ENCODE data around the gene HCK.

Gene HCK

DNA sequence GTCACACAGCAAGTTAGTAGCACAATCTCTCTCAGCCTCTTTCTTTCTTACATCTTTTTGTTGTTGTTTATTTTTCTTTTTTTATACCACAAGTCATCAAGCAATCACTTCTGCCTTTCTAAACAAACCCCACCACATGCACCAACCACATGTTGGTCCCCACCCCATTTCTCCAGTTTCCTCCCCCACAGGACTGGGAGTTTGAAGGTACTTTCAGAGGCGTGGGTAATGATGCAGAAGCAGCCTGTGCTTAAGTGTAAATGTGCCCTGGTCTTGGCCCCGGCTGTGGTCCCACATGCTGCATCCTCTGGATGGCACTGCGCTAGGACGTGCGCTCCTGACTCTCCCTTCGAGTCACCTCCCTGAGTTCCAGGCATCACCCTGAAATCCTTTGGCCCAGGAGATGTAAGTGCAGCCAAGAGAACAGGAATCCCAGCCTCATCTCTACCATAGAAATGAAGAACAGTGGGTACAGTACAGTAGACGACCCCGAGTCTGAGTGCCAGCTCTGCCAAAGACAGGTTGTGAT lies 5.7 kb downstream of the HCK start:
- no peak overlapping the region for H3K4me3 ChIP-seq (replicated peaks in 1 of 2; ENCODE audit: low read depth in 2 of 2, low read length in 2 of 2)
- no peak for DNase-seq (ENCODE audit: low read depth in 2 of 2)
- TF ChIP-seq, protein P1, sequence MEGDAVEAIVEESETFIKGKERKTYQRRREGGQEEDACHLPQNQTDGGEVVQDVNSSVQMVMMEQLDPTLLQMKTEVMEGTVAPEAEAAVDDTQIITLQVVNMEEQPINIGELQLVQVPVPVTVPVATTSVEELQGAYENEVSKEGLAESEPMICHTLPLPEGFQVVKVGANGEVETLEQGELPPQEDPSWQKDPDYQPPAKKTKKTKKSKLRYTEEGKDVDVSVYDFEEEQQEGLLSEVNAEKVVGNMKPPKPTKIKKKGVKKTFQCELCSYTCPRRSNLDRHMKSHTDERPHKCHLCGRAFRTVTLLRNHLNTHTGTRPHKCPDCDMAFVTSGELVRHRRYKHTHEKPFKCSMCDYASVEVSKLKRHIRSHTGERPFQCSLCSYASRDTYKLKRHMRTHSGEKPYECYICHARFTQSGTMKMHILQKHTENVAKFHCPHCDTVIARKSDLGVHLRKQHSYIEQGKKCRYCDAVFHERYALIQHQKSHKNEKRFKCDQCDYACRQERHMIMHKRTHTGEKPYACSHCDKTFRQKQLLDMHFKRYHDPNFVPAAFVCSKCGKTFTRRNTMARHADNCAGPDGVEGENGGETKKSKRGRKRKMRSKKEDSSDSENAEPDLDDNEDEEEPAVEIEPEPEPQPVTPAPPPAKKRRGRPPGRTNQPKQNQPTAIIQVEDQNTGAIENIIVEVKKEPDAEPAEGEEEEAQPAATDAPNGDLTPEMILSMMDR (IDR thresholded peaks at IDR 0.05; ENCODE audit: low read depth, low read length), result no peak

DNA sequence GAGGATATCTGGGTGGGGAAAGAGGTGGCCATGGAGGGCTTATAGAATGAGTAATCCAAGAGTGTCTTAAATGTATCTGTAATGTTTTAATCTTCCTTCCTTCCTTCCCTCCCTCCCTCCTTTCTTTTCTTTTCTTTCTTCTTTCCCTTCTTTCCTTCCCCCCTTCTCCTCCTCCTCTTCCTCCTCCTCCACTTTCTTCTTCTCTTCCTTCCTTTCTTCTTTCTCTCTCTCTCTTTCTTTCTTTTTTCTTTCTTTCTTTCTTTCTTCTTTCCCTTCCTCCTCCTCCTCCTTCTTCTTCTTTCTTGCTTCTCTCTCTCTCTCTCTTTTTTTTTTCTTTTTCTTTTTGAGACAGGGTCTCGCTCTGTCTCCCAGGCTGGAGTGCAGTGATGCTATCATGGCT lies 7.1 kb downstream of the HCK start:
- DNase-seq (ENCODE audit: low read depth in 2 of 2), result no peak
- TF ChIP-seq, protein P1 (IDR thresholded peaks at IDR 0.05; ENCODE audit: low read depth, low read length), result no peak
- H3K4me3 ChIP-seq (replicated peaks in 1 of 2; ENCODE audit: low read depth in 2 of 2, low read length in 2 of 2), result no peak overlapping the region

DNA sequence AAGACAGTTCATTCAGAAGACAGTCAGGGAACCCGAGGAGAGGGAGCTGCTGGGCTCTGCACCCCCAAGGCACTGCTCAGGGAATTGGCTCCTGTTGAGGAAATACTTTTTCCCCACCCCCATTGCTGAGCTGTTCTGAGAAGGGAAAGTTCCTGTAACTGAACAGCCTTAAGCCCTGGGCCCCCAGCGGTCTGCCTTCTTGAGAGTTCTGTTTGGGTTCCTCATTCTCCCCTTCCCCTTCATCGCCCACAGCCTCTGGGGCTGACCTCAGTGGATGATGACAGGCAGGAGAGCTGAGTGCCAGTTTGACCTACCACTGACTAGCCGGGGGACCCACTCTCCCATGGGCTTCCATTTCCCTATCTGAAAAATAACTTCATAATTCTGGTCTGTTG lies 10.7 kb downstream of the HCK start:
- no peak overlapping the region for H3K4me3 ChIP-seq (replicated peaks in 1 of 2; ENCODE audit: low read depth in 2 of 2, low read length in 2 of 2)
- no peak for DNase-seq (ENCODE audit: low read depth in 2 of 2)
- TF ChIP-seq, protein P1 (IDR thresholded peaks at IDR 0.05; ENCODE audit: low read depth, low read length), result no peak

DNA sequence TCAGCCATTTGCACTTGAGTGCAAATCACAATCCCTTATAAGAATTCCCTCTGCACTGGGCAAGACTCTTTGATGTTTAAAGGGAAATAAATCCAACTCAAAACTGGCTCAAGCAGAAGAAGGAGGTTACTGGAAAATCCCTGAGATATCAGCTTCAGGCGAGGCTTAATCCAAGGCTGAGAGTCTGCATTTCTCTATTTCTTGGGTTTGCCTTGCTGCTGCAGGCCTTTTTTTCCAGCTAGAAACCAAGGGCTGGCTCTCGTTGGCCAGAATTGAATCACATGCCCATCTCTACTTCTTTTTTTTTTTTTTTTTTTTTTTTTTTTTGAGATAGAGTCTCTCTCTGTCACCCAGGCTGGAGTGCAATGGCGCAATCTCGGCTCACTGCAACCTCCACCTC lies 11.7 kb downstream of the HCK start:
- no peak for DNase-seq (ENCODE audit: low read depth in 2 of 2)
- TF ChIP-seq, protein P1 (IDR thresholded peaks at IDR 0.05; ENCODE audit: low read depth, low read length), result no peak
- H3K4me3 ChIP-seq (replicated peaks in 1 of 2; ENCODE audit: low read depth in 2 of 2, low read length in 2 of 2), result no peak overlapping the region

DNA sequence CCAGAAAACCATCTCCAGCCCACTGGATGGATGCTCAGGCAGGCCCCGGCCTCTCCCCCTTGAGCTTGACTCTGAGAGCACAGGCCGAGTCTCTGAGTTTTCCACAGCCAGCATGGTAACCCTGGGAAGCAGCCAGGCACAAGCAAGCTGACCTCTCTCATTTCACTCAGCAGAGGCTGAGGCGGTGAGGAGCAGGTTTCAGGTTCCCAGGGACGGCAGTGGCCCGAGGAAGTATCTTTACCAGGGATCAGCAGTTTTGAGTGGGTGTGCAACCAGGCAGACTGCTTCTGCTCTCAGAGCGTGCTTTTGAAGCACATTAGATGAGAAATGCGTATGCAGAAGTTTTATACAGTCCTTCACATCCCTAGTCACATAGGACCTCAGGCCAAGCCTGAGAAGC lies 12.6 kb downstream of the HCK start:
- TF ChIP-seq, protein P1 (IDR thresholded peaks at IDR 0.05; ENCODE audit: low read depth, low read length), result no peak
- no peak for DNase-seq (ENCODE audit: low read depth in 2 of 2)

DNA sequence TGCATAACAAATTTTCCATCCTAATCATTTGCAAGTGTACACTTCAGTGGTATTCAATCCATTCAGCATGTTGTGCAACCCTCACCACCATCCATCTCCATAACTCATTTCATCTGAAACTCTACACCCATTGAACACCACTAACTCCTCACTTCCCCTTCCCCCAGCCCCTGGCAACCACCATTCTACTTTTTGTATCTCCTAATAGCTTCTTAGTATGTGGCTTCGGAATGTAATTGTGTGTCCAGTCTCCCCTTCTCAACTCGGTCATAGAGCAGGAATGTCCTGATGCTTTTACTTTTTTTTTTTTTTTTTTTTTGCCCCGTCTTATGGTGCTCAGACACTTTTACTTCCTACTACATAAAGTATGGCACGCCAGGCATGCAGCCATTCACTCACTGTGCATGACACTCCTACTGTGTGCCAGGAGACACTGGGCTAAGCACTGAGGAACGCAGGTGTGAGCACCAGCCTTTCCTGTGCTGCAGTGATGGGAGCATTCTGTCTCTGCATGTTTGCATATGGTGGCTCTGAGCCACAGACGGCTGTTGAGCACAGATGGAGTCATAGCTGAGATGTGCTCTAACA lies 15.3 kb downstream of the HCK start:
- TF ChIP-seq, protein P1 (IDR thresholded peaks at IDR 0.05; ENCODE audit: low read depth, low read length), result no peak
- H3K4me3 ChIP-seq (replicated peaks in 1 of 2; ENCODE audit: low read depth in 2 of 2, low read length in 2 of 2), result no peak overlapping the region

More for the DNA sequence above, 12.6 kb downstream of the HCK start:
- H3K4me3 ChIP-seq (replicated peaks in 1 of 2; ENCODE audit: low read depth in 2 of 2, low read length in 2 of 2), result no peak overlapping the region

DNA sequence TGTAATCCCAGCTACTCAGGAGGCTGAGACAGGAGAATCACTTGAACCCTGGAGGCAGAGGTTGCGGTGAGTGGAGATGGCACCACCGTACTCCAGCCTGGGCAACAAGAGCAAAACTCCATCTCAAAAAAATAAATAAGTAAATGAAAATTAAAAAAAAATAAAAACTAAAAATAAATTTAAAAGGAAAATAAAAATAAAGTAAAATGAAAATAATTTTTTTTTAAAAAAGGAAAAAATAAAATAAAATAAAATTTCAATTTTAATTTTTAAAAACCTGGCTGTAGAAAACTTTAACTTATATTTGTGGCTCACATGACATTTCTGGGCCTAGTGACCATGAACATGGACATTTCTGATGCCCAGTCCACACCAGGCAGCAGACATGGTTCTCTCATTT lies 16.1 kb downstream of the HCK start:
- TF ChIP-seq, protein P1 (IDR thresholded peaks at IDR 0.05; ENCODE audit: low read depth, low read length), result no peak
- H3K4me3 ChIP-seq (replicated peaks in 1 of 2; ENCODE audit: low read depth in 2 of 2, low read length in 2 of 2), result no peak overlapping the region
- no peak for DNase-seq (ENCODE audit: low read depth in 2 of 2)

More for the DNA sequence above, 15.3 kb downstream of the HCK start:
- DNase-seq (ENCODE audit: low read depth in 2 of 2), result peak; percentile 28 to 80
